Parathyroid adenoma (tissue), 2 donors: ENCODE measurements around the gene ZNF92.

Experiments
- H2AFZ ChIP-seq: fragments of 300-600 bp; sonication (generic); one replicate; pipeline ENCODE4 v1.7.0; 2017; ENCODE audit warnings: antibody characterized with exemption, mild to moderate bottlenecking
- H3K27ac ChIP-seq: fragments of 300-600 bp; sonication (generic); one replicate; pipeline ENCODE4 v1.7.0; 2017
- H3K27me3 ChIP-seq: fragments of 300-600 bp; sonication (generic); one replicate; pipeline ENCODE4 v1.7.0; 2017; ENCODE audit warnings: low read length; ENCODE audit not compliant: control insufficient read depth, insufficient read depth
- H3K36me3 ChIP-seq: fragments of 300-600 bp; sonication (generic); one replicate; pipeline ENCODE4 v1.7.0; 2017; ENCODE audit warnings: low read length; ENCODE audit not compliant: control insufficient read depth, insufficient read depth
- H3K4me1 ChIP-seq: fragments of 300-600 bp; sonication (generic); one replicate; pipeline ENCODE4 v1.7.0; 2017; ENCODE audit warnings: control low read depth
- H3K4me2 ChIP-seq: fragments of 300-600 bp; sonication (generic); one replicate; pipeline ENCODE4 v1.7.0; 2017; ENCODE audit warnings: low read length
- H3K4me3 ChIP-seq: fragments of 300-600 bp; sonication (generic); one replicate; pipeline ENCODE4 v1.7.0; 2017; ENCODE audit warnings: low read depth, low read length
- H3K79me2 ChIP-seq: fragments of 300-600 bp; sonication (generic); one replicate; pipeline ENCODE4 v1.7.0; 2017; ENCODE audit warnings: control low read depth
- H3K9ac ChIP-seq: fragments of 300-600 bp; sonication (generic); one replicate; pipeline ENCODE4 v1.7.0; 2017; ENCODE audit warnings: mild to moderate bottlenecking
- H3K9me3 ChIP-seq: fragments of 300-600 bp; sonication (generic); one replicate; pipeline ENCODE4 v1.7.0; 2017; ENCODE audit warnings: low read length; ENCODE audit not compliant: control insufficient read depth
- CTCF ChIP-seq: fragments of 300-600 bp; sonication (generic); IDR thresholded peaks from one replicate; pipeline ENCODE4 v1.7.0; 2017; ENCODE audit warnings: antibody characterized with exemption, mild to moderate bottlenecking
- donor health status: primary hyperparathyroidism.

The ZNF92 gene

GRCh38 chr7:65379318-65379717, 5.7 kb downstream of the ZNF92 start:
- Histone ChIP-seq H3K36me3 (no peaks in the 10 kb centered on the region), H3K4me2 (no peak overlapping the region), H3K9ac (no peak overlapping the region), H3K9me3 (no peaks in the 10 kb centered on the region), H3K79me2 (peaks cover 52% of the 10 kb centered on the region), H3K4me1 (peaks cover 15% of the 10 kb centered on the region), H3K4me3 (no peak overlapping the region), H3K27me3 (no peaks in the 10 kb centered on the region), H3K27ac (no peak overlapping the region), H2AFZ (no peak overlapping the region)
- no peak for TF ChIP-seq CTCF

- no peak overlapping the region for H3K4me2 ChIP-seq
- no peaks in the 10 kb centered on the region for H3K9me3 ChIP-seq
- H3K4me1 ChIP-seq, result peaks cover 11% of the 10 kb centered on the region
- H3K9ac ChIP-seq, result no peak overlapping the region
- peaks cover 39% of the 10 kb centered on the region for H3K79me2 ChIP-seq
- TF ChIP-seq CTCF, result no peak
- H3K36me3 ChIP-seq, result no peaks in the 10 kb centered on the region
- H2AFZ ChIP-seq, result no peak overlapping the region
- no peaks in the 10 kb centered on the region for H3K27me3 ChIP-seq
- no peak overlapping the region for H3K4me3 ChIP-seq
- no peak overlapping the region for H3K27ac ChIP-seq
Measured at GRCh38 chr7:65381742-65382141, 8.1 kb downstream of the ZNF92 start.

- H3K27me3 ChIP-seq, result no peaks in the 10 kb centered on the region
Measured at GRCh38 chr7:65382452-65382851, 8.8 kb downstream of the ZNF92 start.

GRCh38 chr7:65387891-65388290, 14.2 kb downstream of the ZNF92 start:
- H3K27me3 ChIP-seq, result no peaks in the 10 kb centered on the region
- no peaks in the 10 kb centered on the region for H3K36me3 ChIP-seq
- H3K79me2 ChIP-seq, result peaks cover 5% of the 10 kb centered on the region
- no peaks in the 10 kb centered on the region for H3K9me3 ChIP-seq
- TF ChIP-seq CTCF, result no peak
- H3K9ac ChIP-seq, result no peak overlapping the region
- no peak overlapping the region for H2AFZ ChIP-seq
- H3K4me2 ChIP-seq, result no peak overlapping the region
- no peak overlapping the region for H3K4me3 ChIP-seq
- H3K4me1 ChIP-seq, result peaks cover 4% of the 10 kb centered on the region
- H3K27ac ChIP-seq, result no peak overlapping the region

More at GRCh38 chr7:65382452-65382851, 8.8 kb downstream of the ZNF92 start:
- TF ChIP-seq CTCF, result no peak
- Histone ChIP-seq H3K79me2 (peaks cover 36% of the 10 kb centered on the region), H3K36me3 (no peaks in the 10 kb centered on the region), H3K4me3 (no peak overlapping the region), H3K9ac (no peak overlapping the region), H3K9me3 (no peaks in the 10 kb centered on the region), H3K4me1 (peaks cover 11% of the 10 kb centered on the region), H3K27ac (no peak overlapping the region), H2AFZ (no peak overlapping the region), H3K4me2 (no peak overlapping the region)

GRCh38 chr7:65390588-65390987, 16.9 kb downstream of the ZNF92 start:
- Histone ChIP-seq H3K4me3 (no peak overlapping the region), H3K9me3 (no peaks in the 10 kb centered on the region), H2AFZ (no peak overlapping the region), H3K79me2 (peaks cover 3% of the 10 kb centered on the region), H3K9ac (no peak overlapping the region), H3K36me3 (no peaks in the 10 kb centered on the region), H3K4me2 (no peak overlapping the region), H3K4me1 (no peaks in the 10 kb centered on the region), H3K27ac (no peak overlapping the region), H3K27me3 (no peaks in the 10 kb centered on the region)
- TF ChIP-seq CTCF, result no peak
